Measurements from ENCODE around the gene PRKAG2.

The PRKAG2 gene

DNA sequence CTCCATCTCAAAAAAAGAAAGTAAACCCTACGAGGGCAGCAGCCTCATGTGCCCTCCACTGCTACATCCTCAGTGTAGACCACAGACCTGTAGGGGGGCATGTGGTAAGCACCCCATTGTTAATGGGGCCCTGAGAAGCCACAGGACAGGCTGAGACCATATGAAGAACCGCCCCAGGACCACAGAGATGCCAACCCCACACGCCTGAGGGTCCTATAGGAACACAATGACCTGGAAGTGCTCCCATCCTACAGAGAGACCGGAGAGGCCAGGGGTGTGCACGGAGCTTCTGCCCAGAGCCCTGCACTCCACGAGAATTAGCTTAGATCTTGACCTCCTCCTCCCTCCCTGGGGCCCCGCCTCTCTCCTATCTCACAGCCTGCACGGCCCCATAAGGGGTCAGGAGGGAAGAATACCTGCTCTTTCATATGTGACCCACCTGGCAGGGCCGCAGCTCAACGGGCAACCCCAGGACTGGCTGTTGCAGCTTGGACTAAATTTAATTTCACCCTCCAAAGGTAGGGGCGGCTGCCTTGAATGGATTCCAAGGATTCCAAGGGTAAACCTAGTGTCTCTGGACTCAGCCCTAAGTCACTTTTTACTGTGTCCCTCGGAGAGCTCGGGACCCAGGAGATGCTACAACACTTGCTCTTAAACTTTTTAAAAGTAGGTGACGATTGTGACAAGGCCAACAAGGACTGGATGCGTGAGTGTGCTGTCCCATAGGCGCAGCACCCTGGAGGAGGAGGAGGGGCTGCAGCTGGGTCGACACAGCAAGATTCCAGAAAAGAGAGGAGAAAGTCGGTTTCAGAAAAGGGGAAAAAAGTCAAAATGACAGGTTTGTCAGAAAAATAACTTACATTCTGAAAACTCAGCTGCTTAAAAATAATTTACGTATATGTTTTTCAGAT lies 24.2 kb downstream of the PRKAG2 start:
- TF ChIP-seq, protein P1, sequence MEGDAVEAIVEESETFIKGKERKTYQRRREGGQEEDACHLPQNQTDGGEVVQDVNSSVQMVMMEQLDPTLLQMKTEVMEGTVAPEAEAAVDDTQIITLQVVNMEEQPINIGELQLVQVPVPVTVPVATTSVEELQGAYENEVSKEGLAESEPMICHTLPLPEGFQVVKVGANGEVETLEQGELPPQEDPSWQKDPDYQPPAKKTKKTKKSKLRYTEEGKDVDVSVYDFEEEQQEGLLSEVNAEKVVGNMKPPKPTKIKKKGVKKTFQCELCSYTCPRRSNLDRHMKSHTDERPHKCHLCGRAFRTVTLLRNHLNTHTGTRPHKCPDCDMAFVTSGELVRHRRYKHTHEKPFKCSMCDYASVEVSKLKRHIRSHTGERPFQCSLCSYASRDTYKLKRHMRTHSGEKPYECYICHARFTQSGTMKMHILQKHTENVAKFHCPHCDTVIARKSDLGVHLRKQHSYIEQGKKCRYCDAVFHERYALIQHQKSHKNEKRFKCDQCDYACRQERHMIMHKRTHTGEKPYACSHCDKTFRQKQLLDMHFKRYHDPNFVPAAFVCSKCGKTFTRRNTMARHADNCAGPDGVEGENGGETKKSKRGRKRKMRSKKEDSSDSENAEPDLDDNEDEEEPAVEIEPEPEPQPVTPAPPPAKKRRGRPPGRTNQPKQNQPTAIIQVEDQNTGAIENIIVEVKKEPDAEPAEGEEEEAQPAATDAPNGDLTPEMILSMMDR (IDR thresholded peaks at IDR 0.05; ENCODE audit: low read depth, low read length, poor library complexity, severe bottlenecking), result no peak
- TF ChIP-seq EZH2phosphoT487 (IDR thresholded peaks at IDR 0.05; ENCODE audit: borderline replicate concordance, low read length), result no peak
- Histone ChIP-seq H3K36me3 (ENCODE audit: control insufficient read depth, low read length) (no peaks in the 10 kb centered on the region), H3K27me3 (ENCODE audit: control insufficient read depth, low read length) (peaks cover 8% of the 10 kb centered on the region), H3F3A (ENCODE audit: control insufficient read depth, insufficient read depth) (no peaks in the 10 kb centered on the region), H3K9me2 (replicated peaks; ENCODE audit: control insufficient read depth, low read length) (no peaks in the 10 kb centered on the region), H3K27ac (ENCODE audit: low read depth, low read length) (no peak overlapping the region), H3K4me3 (ENCODE audit: low read length) (no peak overlapping the region), H3K4me2 (ENCODE audit: low read length) (no peak overlapping the region), H3K9me3 (ENCODE audit: control insufficient read depth, insufficient read depth, low read length) (no peaks in the 10 kb centered on the region), H4K20me1 (ENCODE audit: control insufficient read depth, insufficient read depth, low read depth, low read length) (no peaks in the 10 kb centered on the region), H3K79me2 (ENCODE audit: control insufficient read depth, low read length) (no peaks in the 10 kb centered on the region), H3K4me1 (ENCODE audit: control insufficient read depth, low read length) (no peaks in the 10 kb centered on the region)

DNA sequence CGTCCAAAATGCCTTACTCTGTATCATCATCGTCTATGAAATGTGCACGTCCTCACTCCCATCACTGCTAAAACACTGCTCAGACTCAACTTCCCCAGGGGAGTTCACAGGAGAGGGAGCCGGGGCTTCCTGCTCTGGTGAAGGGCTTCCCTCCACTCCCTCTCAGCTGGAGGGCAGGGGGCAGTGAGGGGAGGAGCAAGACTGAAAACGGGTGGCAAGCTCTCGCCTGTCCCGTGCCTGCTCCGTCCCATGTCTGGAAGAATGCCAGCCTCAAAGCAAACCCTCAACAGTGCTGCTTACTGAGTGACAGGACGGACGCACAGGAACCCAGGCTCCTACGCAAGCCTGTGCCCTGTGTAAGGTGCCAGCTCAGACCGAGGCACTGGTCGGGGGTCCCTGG lies 25.1 kb downstream of the PRKAG2 start:
- TF ChIP-seq, protein P1 (IDR thresholded peaks at IDR 0.05; ENCODE audit: low read depth, low read length, poor library complexity, severe bottlenecking), result no peak
- no peak for TF ChIP-seq EZH2phosphoT487 (IDR thresholded peaks at IDR 0.05; ENCODE audit: borderline replicate concordance, low read length)
- H3K36me3 ChIP-seq (ENCODE audit: control insufficient read depth, low read length), result no peaks in the 10 kb centered on the region
- no peaks in the 10 kb centered on the region for H3K9me3 ChIP-seq (ENCODE audit: control insufficient read depth, insufficient read depth, low read length)
- H3K4me3 ChIP-seq (ENCODE audit: low read length), result no peak overlapping the region
- H3K79me2 ChIP-seq (ENCODE audit: control insufficient read depth, low read length), result no peaks in the 10 kb centered on the region
- no peaks in the 10 kb centered on the region for H3K9me2 ChIP-seq (replicated peaks; ENCODE audit: control insufficient read depth, low read length)
- no peak overlapping the region for H3K27ac ChIP-seq (ENCODE audit: low read depth, low read length)
- peaks cover 8% of the 10 kb centered on the region for H3K27me3 ChIP-seq (ENCODE audit: control insufficient read depth, low read length)
- no peaks in the 10 kb centered on the region for H4K20me1 ChIP-seq (ENCODE audit: control insufficient read depth, insufficient read depth, low read depth, low read length)
- no peaks in the 10 kb centered on the region for H3F3A ChIP-seq (ENCODE audit: control insufficient read depth, insufficient read depth)
- H3K4me1 ChIP-seq (ENCODE audit: control insufficient read depth, low read length), result no peaks in the 10 kb centered on the region
- H3K4me2 ChIP-seq (ENCODE audit: low read length), result no peak overlapping the region

DNA sequence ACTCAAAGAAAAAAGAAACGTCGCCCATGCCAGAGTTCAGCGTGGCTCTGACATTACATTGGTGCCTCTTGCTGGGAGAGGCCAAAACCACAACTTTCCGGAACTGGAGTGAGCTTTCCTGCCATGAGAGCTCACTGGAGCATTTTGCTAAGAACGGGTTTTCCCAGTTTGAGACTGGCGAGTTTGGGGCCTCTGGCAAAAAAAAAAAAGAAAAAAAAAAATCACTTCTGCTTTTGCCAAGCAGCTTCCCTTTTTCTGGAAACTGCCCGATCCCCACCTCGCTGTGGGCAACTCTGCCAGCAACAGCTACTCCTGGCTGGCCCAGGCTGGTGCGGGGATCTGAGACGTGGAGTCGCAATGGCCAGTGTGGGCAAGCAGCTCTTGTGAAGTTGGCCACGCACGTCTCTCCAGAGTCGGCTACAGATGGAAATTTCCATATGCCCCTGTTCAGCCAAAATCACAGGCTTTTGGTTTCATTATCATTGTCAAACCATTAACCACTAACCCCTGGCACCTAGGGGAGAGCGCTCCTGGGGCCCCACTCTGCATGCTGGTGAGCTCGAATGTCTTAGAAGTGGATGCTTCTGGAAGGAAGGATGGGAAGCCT lies 25.7 kb downstream of the PRKAG2 start:
- Histone ChIP-seq H3F3A (ENCODE audit: control insufficient read depth, insufficient read depth) (no peaks in the 10 kb centered on the region), H3K27me3 (ENCODE audit: control insufficient read depth, low read length) (peaks cover 8% of the 10 kb centered on the region), H3K36me3 (ENCODE audit: control insufficient read depth, low read length) (no peaks in the 10 kb centered on the region), H3K27ac (ENCODE audit: low read depth, low read length) (no peak overlapping the region), H3K4me3 (ENCODE audit: low read length) (no peak overlapping the region), H4K20me1 (ENCODE audit: control insufficient read depth, insufficient read depth, low read depth, low read length) (no peaks in the 10 kb centered on the region), H3K4me1 (ENCODE audit: control insufficient read depth, low read length) (no peaks in the 10 kb centered on the region), H3K79me2 (ENCODE audit: control insufficient read depth, low read length) (no peaks in the 10 kb centered on the region), H3K9me3 (ENCODE audit: control insufficient read depth, insufficient read depth, low read length) (no peaks in the 10 kb centered on the region), H3K9me2 (replicated peaks; ENCODE audit: control insufficient read depth, low read length) (no peaks in the 10 kb centered on the region), H3K4me2 (ENCODE audit: low read length) (no peak overlapping the region)
- TF ChIP-seq, protein P1 (IDR thresholded peaks at IDR 0.05; ENCODE audit: low read depth, low read length, poor library complexity, severe bottlenecking), result no peak
- TF ChIP-seq EZH2phosphoT487 (IDR thresholded peaks at IDR 0.05; ENCODE audit: borderline replicate concordance, low read length), result no peak

Data from DOHH2 (cell line).